Activated CD4-positive, CD25-positive, alpha-beta regulatory T cell treated with anti-CD3 and anti-CD28 coated beads, Interleukin-2, amount 50 U/mL, for 24 hours (primary cell): ENCODE measurements around the gene MAFG.

Experiments used
- ATAC-seq, 2 donors: fragments of 150-1000 bp; cut with Tn5 transposase; one replicate each; pipeline ENCODE4 v1.10.0; 2021; ENCODE audit warnings: mild to moderate bottlenecking in 1 of 2, moderate library complexity in 1 of 2

The MAFG gene

GRCh38 chr17:81927653-81928543 lies at the start of gene MAFG:
TSS of gene MAFG (minus strand) at chr17:81927735. CDS start at chr17:81923185, 4,550 bp downstream.
- peak; percentile 69 to 70 for ATAC-seq

GRCh38 chr17:81976332-81977210 lies 49.0 kb upstream of the MAFG start:
- ATAC-seq: peak; percentile 2 to 6

GRCh38 chr17:81973432-81973831 lies 45.9 kb upstream of the MAFG start:
- no peak for ATAC-seq

GRCh38 chr17:81968850-81969812 lies 41.6 kb upstream of the MAFG start:
- no peak for ATAC-seq

GRCh38 chr17:81968396-81968745 lies 40.8 kb upstream of the MAFG start:
- no peak for ATAC-seq

GRCh38 chr17:81967533-81968395 lies 40.2 kb upstream of the MAFG start:
- peak; percentile 94 to 96 for ATAC-seq

- no peak for ATAC-seq
Measured at GRCh38 chr17:81967244-81967532, 39.7 kb upstream of the MAFG start.

GRCh38 chr17:81966343-81967243 lies 39.1 kb upstream of the MAFG start:
- no peak for ATAC-seq

- ATAC-seq: no peak
Measured at GRCh38 chr17:81964081-81964849, 36.7 kb upstream of the MAFG start.

GRCh38 chr17:81962499-81963441 lies 35.2 kb upstream of the MAFG start:
- ATAC-seq: no peak

GRCh38 chr17:81961521-81962498 lies 34.3 kb upstream of the MAFG start:
- no peak for ATAC-seq

GRCh38 chr17:81961087-81961511 lies 33.6 kb upstream of the MAFG start, which contains the start of gene NOTUM:
TSS of gene NOTUM (minus strand) at chr17:81961187. CDS start at chr17:81960909, 278 bp downstream.
- no peak for ATAC-seq

GRCh38 chr17:81960130-81960958 lies 32.8 kb upstream of the MAFG start:
- peak in 1 of 2 donors; percentile 4 for ATAC-seq

- peak; percentile 95 for ATAC-seq
Measured at GRCh38 chr17:81959362-81960129, 32.0 kb upstream of the MAFG start.

GRCh38 chr17:81958633-81959342 lies 31.3 kb upstream of the MAFG start:
- ATAC-seq: no peak
